IMR-90 (cell line): ENCODE results near the gene PLA2G2C. TPM values are rescaled to one million over a fixed set of nuclear protein-coding genes. Genes with fewer than 3 reads are reported as not detected.

ENCODE experiments used
- ATAC-seq: fragments of 200-7000 bp; cut with Tn5 transposase; 2 replicates; pipeline ENCODE4 v1.9.1; 2020; ENCODE audit warnings: low read depth, mild to moderate bottlenecking, moderate library complexity
- BruUV-seq: library from RNA; stranded (reverse); fragments of 400-500 nt; replicated peaks from 2 replicates; lab custom pipeline; 2021; lab: Mats Ljungman, UMichigan
- CTCF ChIA-PET: fragments of 300-600 bp; formaldehyde crosslinking; extraction: SDS; loops from one replicate; lab custom pipeline; 2021; ENCODE audit warnings: antibody characterized with exemption; lab: Yijun Ruan, JAX
- POLR2A ChIA-PET: fragments of 300-600 bp; sonication (Branson Sonifier 250); formaldehyde crosslinking; loops from one replicate; lab custom pipeline; 2022; ENCODE audit warnings: antibody characterized with exemption; ENCODE audit not compliant: unreplicated experiment; lab: Charles Lee
- DNase-seq: peaks from one replicate; pipeline ENCODE4 v3.0.0; 2013
- H2AFZ ChIP-seq: replicated peaks from 2 replicates; pipeline ENCODE3; 2013; ENCODE audit warnings: low read length, mild to moderate bottlenecking; ENCODE audit not compliant: poor library complexity
- H2AK5ac ChIP-seq: 2 replicates; pipeline ENCODE4 v1.6.1; 2013; ENCODE audit warnings: low read depth, low read length, inconsistent platforms
- H2AK9ac ChIP-seq: replicated peaks from 2 replicates; pipeline ENCODE3; 2013; ENCODE audit warnings: mild to moderate bottlenecking, low read depth, low read length, moderate library complexity; ENCODE audit not compliant: poor library complexity
- H2BK120ac ChIP-seq: 2 replicates; pipeline ENCODE4 v1.6.1; 2013; ENCODE audit warnings: low read depth, low read length, inconsistent platforms
- H2BK15ac ChIP-seq: 3 replicates; pipeline ENCODE4 v1.6.1; 2013; ENCODE audit warnings: low read depth, low read length, inconsistent platforms
- H2BK20ac ChIP-seq: 2 replicates; pipeline ENCODE4 v1.6.1; 2013; ENCODE audit warnings: low read depth, mild to moderate bottlenecking, inconsistent platforms, low read length, moderate library complexity
- H2BK5ac ChIP-seq: 2 replicates; pipeline ENCODE4 v1.6.1; 2013; ENCODE audit warnings: mild to moderate bottlenecking, low read depth, low read length, inconsistent platforms; ENCODE audit not compliant: poor library complexity, severe bottlenecking
- H3K14ac ChIP-seq: replicated peaks from 2 replicates; pipeline ENCODE4 v1.6.1; 2013; ENCODE audit warnings: low read depth, low read length, inconsistent platforms
- H3K18ac ChIP-seq: 2 replicates; pipeline ENCODE4 v1.6.1; 2013; ENCODE audit warnings: low read depth, low read length, control low read depth
- H3K23ac ChIP-seq: 2 replicates; pipeline ENCODE4 v1.6.1; 2013; ENCODE audit warnings: low read depth, low read length, inconsistent platforms
- H3K27ac ChIP-seq: 2 replicates; pipeline ENCODE4 v1.5.1; 2013; ENCODE audit warnings: mild to moderate bottlenecking, control low read depth, low read length; ENCODE audit not compliant: insufficient read depth
- H3K27me3 ChIP-seq: 2 replicates; pipeline ENCODE4 v1.6.1; 2013; ENCODE audit warnings: low read length; ENCODE audit not compliant: control insufficient read depth, insufficient read depth
- H3K36me3 ChIP-seq: 2 replicates; pipeline ENCODE4 v1.6.1; 2013; ENCODE audit warnings: low read length, mixed read lengths; ENCODE audit not compliant: control insufficient read depth, insufficient read depth
- H3K4ac ChIP-seq: 2 replicates; pipeline ENCODE4 v1.6.1; 2013; ENCODE audit warnings: low read depth, low read length, inconsistent platforms
- H3K4me1 ChIP-seq: 2 replicates; pipeline ENCODE4 v1.6.1; 2013; ENCODE audit warnings: low read length, mixed read lengths; ENCODE audit not compliant: control insufficient read depth, insufficient read depth
- H3K4me2 ChIP-seq: 2 replicates; pipeline ENCODE4 v1.6.1; 2013; ENCODE audit warnings: low read depth, mild to moderate bottlenecking, control low read depth, low read length, moderate library complexity
- H3K4me3 ChIP-seq: 2 replicates; pipeline ENCODE4 v1.5.1; 2013; ENCODE audit warnings: low read depth, mild to moderate bottlenecking, control low read depth, low read length, moderate library complexity; ENCODE audit not compliant: insufficient read depth
- H3K56ac ChIP-seq: 2 replicates; pipeline ENCODE4 v1.6.1; 2013; ENCODE audit warnings: low read length, inconsistent platforms; ENCODE audit not compliant: insufficient read depth; ENCODE audit errors: extremely low read depth
- H3K79me1 ChIP-seq, 2 experiments: 2 replicates each; pipeline ENCODE4 v1.6.1; 2013; ENCODE audit warnings: low read length in 2 of 2, inconsistent platforms in 1 of 2, low read depth in 1 of 2
- H3K9ac ChIP-seq: 2 replicates; pipeline ENCODE4 v1.6.1; 2013; ENCODE audit warnings: low read depth, low read length, control low read depth
- H3K9me1 ChIP-seq: 2 replicates; pipeline ENCODE4 v1.6.1; 2013; ENCODE audit warnings: low read length, inconsistent platforms; ENCODE audit not compliant: insufficient read depth
- H3K9me3 ChIP-seq: 2 replicates; pipeline ENCODE4 v1.6.1; 2013; ENCODE audit warnings: low read length; ENCODE audit not compliant: control insufficient read depth, insufficient read depth
- H4K20me1 ChIP-seq: 2 replicates; pipeline ENCODE4 v1.6.1; 2013; ENCODE audit warnings: low read length, inconsistent platforms; ENCODE audit not compliant: insufficient read depth
- H4K5ac ChIP-seq: 2 replicates; pipeline ENCODE4 v1.6.1; 2013; ENCODE audit warnings: mild to moderate bottlenecking, low read depth, low read length, control low read depth
- H4K8ac ChIP-seq, 2 experiments: 2 replicates each; pipeline ENCODE4 v1.6.1; 2013; ENCODE audit warnings: low read depth in 2 of 2, low read length in 2 of 2, control low read depth in 1 of 2, inconsistent platforms in 1 of 2
- H4K91ac ChIP-seq: 2 replicates; pipeline ENCODE4 v1.6.1; 2013; ENCODE audit warnings: low read depth, low read length, inconsistent platforms; ENCODE audit not compliant: insufficient read depth
- BHLHE40 ChIP-seq: fragments of 150-350 bp; IDR thresholded peaks from 2 replicates; pipeline ENCODE4 v1.6.1; 2016; ENCODE audit warnings: mild to moderate bottlenecking, low read depth, low read length
- CEBPB ChIP-seq: IDR thresholded peaks from 2 replicates; pipeline ENCODE4 v1.6.1; 2012; ENCODE audit warnings: low read depth, low read length, improper control_type of control experiment
- CHD1 ChIP-seq: IDR thresholded peaks from 2 replicates; pipeline ENCODE4 v1.6.1; 2012; ENCODE audit warnings: low read depth, low read length, improper control_type of control experiment
- CTCF ChIP-seq: conservative IDR thresholded peaks from 2 replicates; pipeline ENCODE4 v1.5.1; 2012; ENCODE audit warnings: mild to moderate bottlenecking, low read depth, low read length, improper control_type of control experiment
- MAFK ChIP-seq: IDR thresholded peaks from 2 replicates; pipeline ENCODE4 v1.6.1; 2012; ENCODE audit warnings: low read depth, low read length, improper control_type of control experiment
- MAZ ChIP-seq: IDR thresholded peaks from 2 replicates; pipeline ENCODE4 v1.6.1; 2012; ENCODE audit warnings: low read depth, mild to moderate bottlenecking, low read length, improper control_type of control experiment, moderate library complexity, borderline replicate concordance
- MXI1 ChIP-seq: IDR thresholded peaks from 2 replicates; pipeline ENCODE4 v1.6.1; 2012; ENCODE audit warnings: low read depth, mild to moderate bottlenecking, low read length, moderate library complexity, borderline replicate concordance
- NFE2L2 ChIP-seq: fragments of 150-350 bp; IDR thresholded peaks from 2 replicates; pipeline ENCODE4 v1.6.1; 2016; ENCODE audit warnings: low read depth, mild to moderate bottlenecking, low read length
- POLR2A ChIP-seq: IDR thresholded peaks from 2 replicates; pipeline ENCODE4 v1.6.1; 2012; ENCODE audit warnings: mild to moderate bottlenecking, low read depth, low read length
- RAD21 ChIP-seq: IDR thresholded peaks from 2 replicates; pipeline ENCODE4 v1.6.1; 2012; ENCODE audit warnings: low read length, improper control_type of control experiment
- RCOR1 ChIP-seq: IDR thresholded peaks from 2 replicates; pipeline ENCODE4 v1.6.1; 2012; ENCODE audit warnings: mild to moderate bottlenecking, low read length, improper control_type of control experiment; ENCODE audit not compliant: insufficient replicate concordance
- RFX5 ChIP-seq: IDR thresholded peaks from 2 replicates; pipeline ENCODE4 v1.8.0; 2012; ENCODE audit warnings: low read depth, mild to moderate bottlenecking, low read length, moderate library complexity
- SMC3 ChIP-seq: fragments of 150-350 bp; IDR thresholded peaks from 2 replicates; pipeline ENCODE4 v1.6.1; 2016; ENCODE audit warnings: low read depth, mild to moderate bottlenecking, antibody characterized with exemption, low read length, moderate library complexity
- WGBS, 2 experiments: methylation state at CpG; one replicate each; pipeline versions ENCODE4 v1.1.5 to v1.1.7; 2013; ENCODE audit warnings: missing lambda C conversion rate in 2 of 2; ENCODE audit not compliant: insufficient read length in 1 of 2; ENCODE audit errors: extremely low coverage in 2 of 2; 5-methylcytosine and 5-hydroxymethylcytosine counted together
- dilution Hi-C: fragments of 300-500 bp; cut with HindIII; formaldehyde crosslinking; loops from one replicate; pipeline ENCODE4 v1.14.3; 2018; ENCODE audit warnings: low sequenced_read_pairs; ENCODE audit not compliant: unreplicated experiment
- in situ Hi-C: fragments of 300-500 bp; cut with MboI; formaldehyde crosslinking; loops from 3 replicates; pipeline ENCODE4 v1.14.3; 2019; ENCODE audit warnings: low sequenced_read_pairs, inconsistent platforms, mixed read lengths
- intact Hi-C: fragments of 100-400 bp; cut with micrococcal nuclease; formaldehyde crosslinking; loops from 2 replicates; pipeline ENCODE4 v1.10.0; 2022
- polyA plus RNA-seq, 3 experiments: library from polyadenylated mRNA; depleted of rRNA; stranded (reverse); fragments of >200 nt; gene quantifications; 2 replicates each; pipeline ENCODE4 v1.2.3, GENCODE V29; 2012; ENCODE audit warnings: low replicate concordance in 1 of 3
- total RNA-seq: library from RNA; depleted of rRNA; stranded (reverse); fragments of >200 nt; gene quantifications from 2 replicates; pipeline ENCODE4 v1.2.3, GENCODE V29; 2012
- TF ChIP-seq, protein P1 (sequence below): fragments of 150-350 bp; IDR thresholded peaks from 2 replicates; pipeline ENCODE4 v1.6.1; 2017; ENCODE audit warnings: mild to moderate bottlenecking, antibody characterized with exemption, low read length, low read depth

Gene PLA2G2C
- total and polyA plus RNA-seq, 2 of the 4 experiments (the other 2 are of a cell fraction) = not detected

DNA sequence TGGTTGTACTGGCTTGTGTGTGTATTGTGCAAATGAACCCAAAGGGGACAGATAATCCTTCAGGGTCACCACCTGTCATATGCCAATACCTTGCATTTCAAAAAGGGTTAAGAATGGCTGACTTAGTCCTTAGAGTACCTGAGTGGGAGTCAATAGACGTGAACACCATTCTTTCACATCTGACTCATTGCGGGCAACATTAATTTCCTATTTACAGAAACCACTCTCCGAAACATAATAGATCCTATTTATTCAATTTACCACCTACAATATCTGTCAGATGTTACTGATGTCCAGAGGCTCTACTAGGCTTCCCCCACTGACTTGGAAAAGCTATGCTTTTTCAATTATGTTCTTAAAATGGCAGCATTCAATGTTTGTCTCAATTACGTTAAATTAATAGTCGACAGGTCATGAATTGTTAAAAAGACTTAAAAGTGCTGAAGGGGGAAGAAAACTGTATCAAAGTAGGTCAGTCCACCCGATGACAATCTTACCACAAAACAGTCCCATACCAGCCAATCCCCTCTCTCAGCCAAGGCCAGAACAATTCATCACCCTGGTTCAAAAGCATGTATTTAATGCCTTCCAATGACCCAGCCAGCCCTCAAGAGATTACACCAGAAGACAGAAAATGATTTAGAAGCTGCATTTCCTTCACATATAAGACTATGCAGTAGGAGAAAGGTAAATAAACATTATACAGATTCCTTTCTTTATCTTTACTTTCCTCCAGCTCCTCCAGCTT is 48.6 kb upstream of the PLA2G2C start (continued):
- no peak for TF ChIP-seq RAD21

GRCh38 chr1:20233866-20234265 is 47.5 kb upstream of the PLA2G2C start:
- Histone ChIP-seq H3K4me1 (0 out of 2 replicates have a peak, but pooled peaks cover 2% of the 10 kb centered on the region), H3K36me3 (no peaks in the 10 kb centered on the region), H4K5ac (no peak overlapping the region), H3K79me1 (no peaks in the 10 kb centered on the region), H3K4ac (no peak overlapping the region), H4K8ac (no peak overlapping the region), H2BK15ac (no peak overlapping the region), H2BK20ac (no peak overlapping the region), H3K23ac (no peak overlapping the region), H3K27ac (no peak overlapping the region), H3K14ac (no peak overlapping the region), H4K91ac (no peak overlapping the region), H3K27me3 (peaks cover 30% of the 10 kb centered on the region), H3K4me3 (no peak overlapping the region), H3K9me1 (no peaks in the 10 kb centered on the region), H3K4me2 (no peak overlapping the region), H3K56ac (no peak overlapping the region), H2AK5ac (no peak overlapping the region), H3K18ac (no peak overlapping the region), H2AK9ac (no peak overlapping the region), H2BK120ac (no peak overlapping the region), H2BK5ac (no peak overlapping the region), H2AFZ (no peak overlapping the region), H3K9me3 (no peaks in the 10 kb centered on the region), H3K9ac (no peak overlapping the region), H4K20me1 (no peaks in the 10 kb centered on the region)
- ChIA-PET POLR2A (no interaction called here), CTCF (interaction anchor here (1.4 to 1.5 kb wide), 2 partner anchors 18 to 19 kb away, joined by 3 to 5 read pairs; no protein-coding TSS in a partner anchor)
- in situ Hi-C loops (no loop called here), dilution Hi-C loops (no loop called here), intact Hi-C loops (loop anchor here (1.0 kb wide), 1 partner anchor 259 kb away; no protein-coding TSS in a partner anchor)
- DNase-seq (no peak), ATAC-seq (no peak)
- no CpG with 5 or more reads among the region's 6 CpGs for WGBS, 2 experiments
- BruUV-seq = no TSS peak
- TF ChIP-seq MXI1 = no peak
- no peak for TF ChIP-seq RCOR1
- TF ChIP-seq NFE2L2 = no peak
- no peak for TF ChIP-seq CEBPB
- no peak for TF ChIP-seq RAD21
- TF ChIP-seq RFX5 = no peak
- TF ChIP-seq MAZ = no peak
- TF ChIP-seq SMC3 = no peak
- TF ChIP-seq CHD1 = no peak
- TF ChIP-seq MAFK = no peak
- no peak for TF ChIP-seq CTCF
- TF ChIP-seq, protein P1, sequence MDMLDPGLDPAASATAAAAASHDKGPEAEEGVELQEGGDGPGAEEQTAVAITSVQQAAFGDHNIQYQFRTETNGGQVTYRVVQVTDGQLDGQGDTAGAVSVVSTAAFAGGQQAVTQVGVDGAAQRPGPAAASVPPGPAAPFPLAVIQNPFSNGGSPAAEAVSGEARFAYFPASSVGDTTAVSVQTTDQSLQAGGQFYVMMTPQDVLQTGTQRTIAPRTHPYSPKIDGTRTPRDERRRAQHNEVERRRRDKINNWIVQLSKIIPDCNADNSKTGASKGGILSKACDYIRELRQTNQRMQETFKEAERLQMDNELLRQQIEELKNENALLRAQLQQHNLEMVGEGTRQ = no peak
- no peak for TF ChIP-seq POLR2A
- no peak for TF ChIP-seq BHLHE40
